ENCODE measurements around the gene NAV2. TPM values are rescaled to one million over a fixed set of nuclear protein-coding genes. Genes with fewer than 3 reads are reported as not detected.

NAV2 gene
- total RNA-seq, 1 donor from 2014 or later = 33.2 TPM

- intact Hi-C loops (cut with DNase I) = no loop called here
- peak; percentile 39 for ATAC-seq
- no peak for DNase-seq (ENCODE audit: low spot score)
These were observed 374.5 kb downstream of the NAV2 start for GRCh38 chr11:20087118-20087521.

- intact Hi-C loops (cut with DNase I) = no loop called here
- ATAC-seq (peak; percentile 19), DNase-seq (ENCODE audit: low spot score) (no peak)
These were observed 376.0 kb downstream of the NAV2 start for GRCh38 chr11:20088397-20089225.

- intact Hi-C loops (cut with DNase I) = no loop called here
- peak; percentile 81 for ATAC-seq
- no peak for DNase-seq (ENCODE audit: low spot score)
These were observed 376.7 kb downstream of the NAV2 start for GRCh38 chr11:20089367-20089766.

- ATAC-seq (peak; percentile 65), DNase-seq (ENCODE audit: low spot score) (no peak)
- intact Hi-C loops (cut with DNase I) = no loop called here
These were observed 377.4 kb downstream of the NAV2 start for GRCh38 chr11:20089796-20090653.

- no peak for DNase-seq (ENCODE audit: low spot score)
- ATAC-seq = no peak
- intact Hi-C loops (cut with DNase I) = no loop called here
These were observed 378.2 kb downstream of the NAV2 start for GRCh38 chr11:20090654-20091374.

- intact Hi-C loops (cut with DNase I) = no loop called here
- no peak for DNase-seq (ENCODE audit: low spot score)
These were observed 381.1 kb downstream of the NAV2 start for GRCh38 chr11:20093775-20094174.

GRCh38 chr11:20095189-20095588 is 382.6 kb downstream of the NAV2 start:
- DNase-seq (ENCODE audit: low spot score) (no peak), ATAC-seq (no peak)
- intact Hi-C loops (cut with DNase I) = no loop called here

More at GRCh38 chr11:20093775-20094174, 381.1 kb downstream of the NAV2 start:
- ATAC-seq = no peak

- intact Hi-C loops (cut with DNase I) = no loop called here
- DNase-seq (ENCODE audit: low spot score) = no peak
- ATAC-seq = peak; percentile 42
These were observed 384.9 kb downstream of the NAV2 start for GRCh38 chr11:20097319-20098221.

- intact Hi-C loops (cut with DNase I) = no loop called here
These were observed 386.9 kb downstream of the NAV2 start for GRCh38 chr11:20099527-20099926.

GRCh38 chr11:20102397-20102796 is 389.8 kb downstream of the NAV2 start:
- no peak for DNase-seq (ENCODE audit: low spot score)
- no peak for ATAC-seq
- intact Hi-C loops (cut with DNase I) = no loop called here

More at GRCh38 chr11:20099527-20099926, 386.9 kb downstream of the NAV2 start:
- ATAC-seq (no peak), DNase-seq (ENCODE audit: low spot score) (no peak)

GRCh38 chr11:20103281-20103680 is 390.6 kb downstream of the NAV2 start:
- intact Hi-C loops (cut with DNase I) = no loop called here
- ATAC-seq = no peak
- DNase-seq (ENCODE audit: low spot score) = no peak

GRCh38 chr11:20105427-20105826 is 392.8 kb downstream of the NAV2 start:
- DNase-seq (ENCODE audit: low spot score) (no peak), ATAC-seq (no peak)
- intact Hi-C loops (cut with DNase I) = no loop called here

GRCh38 chr11:20109731-20110445 is 397.3 kb downstream of the NAV2 start:
- intact Hi-C loops (cut with DNase I) = no loop called here
- DNase-seq (ENCODE audit: low spot score) (no peak), ATAC-seq (no peak)

GRCh38 chr11:20110908-20111669 is 398.5 kb downstream of the NAV2 start:
- ATAC-seq (peak; percentile 53), DNase-seq (ENCODE audit: low spot score) (no peak)
- intact Hi-C loops (cut with DNase I) = no loop called here

GRCh38 chr11:20111871-20112270 is 399.2 kb downstream of the NAV2 start:
- intact Hi-C loops (cut with DNase I) = no loop called here
- peak; percentile 40 for ATAC-seq
- no peak for DNase-seq (ENCODE audit: low spot score)

- intact Hi-C loops (cut with DNase I) = no loop called here
- peak; percentile 91 for ATAC-seq
- peak; percentile 73 for DNase-seq (ENCODE audit: low spot score)
These were observed 399.9 kb downstream of the NAV2 start for GRCh38 chr11:20112291-20113148.
